Measurements from ENCODE around the gene IFI30.

IFI30 gene

GRCh38 chr19:18160493-18160970, 13.1 kb upstream of the IFI30 start:
- TF ChIP-seq CTCF (IDR thresholded peaks at IDR 0.05), result no peak

GRCh38 chr19:18160971-18161635, 12.5 kb upstream of the IFI30 start:
- TF ChIP-seq CTCF (IDR thresholded peaks at IDR 0.05), result peak; percentile 94

- TF ChIP-seq CTCF (IDR thresholded peaks at IDR 0.05), result peak; percentile 1; the same call in 1 of the 2 replicates
Measured at GRCh38 chr19:18161636-18162002, 12.0 kb upstream of the IFI30 start.

GRCh38 chr19:18164072-18164471, 9.5 kb upstream of the IFI30 start:
- TF ChIP-seq CTCF (IDR thresholded peaks at IDR 0.05), result no peak

GRCh38 chr19:18165794-18166544, 7.6 kb upstream of the IFI30 start:
- no peak for TF ChIP-seq CTCF (IDR thresholded peaks at IDR 0.05)

- no peak for TF ChIP-seq CTCF (IDR thresholded peaks at IDR 0.05)
Measured at GRCh38 chr19:18167011-18167410, 6.6 kb upstream of the IFI30 start.

GRCh38 chr19:18167975-18168645, 5.5 kb upstream of the IFI30 start:
- TF ChIP-seq CTCF (IDR thresholded peaks at IDR 0.05), result peak; percentile 71

Data from LNCAP (cell line).